H1 (cell line): ENCODE results near the gene ERCC6. TPM values are rescaled to one million over a fixed set of nuclear protein-coding genes. Genes with fewer than 3 reads are reported as not detected.

Experiments used
- CTCF ChIA-PET: fragments of 300-600 bp; sonication (Branson Sonifier 250); formaldehyde crosslinking; loops from one replicate; lab custom pipeline; 2021; ENCODE audit not compliant: partially characterized antibody; lab: Charles Lee
- POLR2A ChIA-PET: fragments of 300-600 bp; sonication (Branson Sonifier 250); formaldehyde crosslinking; loops from one replicate; lab custom pipeline; 2021; ENCODE audit warnings: inconsistent platforms; ENCODE audit not compliant: partially characterized antibody; lab: Charles Lee
- DNase-seq, 2 experiments: peaks; one replicate each; pipeline versions ENCODE4 v3.0.0 to v3.0.0-alpha.2; 2010 to 2022; ENCODE audit warnings: low spot score in 2 of 2, low read depth in 1 of 2, mixed read lengths in 1 of 2
- FAIRE-seq: peaks from 2 replicates; lab custom pipeline; 2011; peaks lifted over from hg19 to GRCh38; lab: Jason Lieb, UNC
- H2AFZ ChIP-seq: 2 replicates; pipeline ENCODE4 v1.8.1; 2012; ENCODE audit warnings: low read length, inconsistent platforms
- H2AK5ac ChIP-seq: 2 replicates; pipeline ENCODE4 v1.6.1; 2013; ENCODE audit warnings: low read depth, low read length
- H2BK120ac ChIP-seq: replicated peaks from 2 replicates; pipeline ENCODE3; 2013; ENCODE audit warnings: low read depth, low read length, inconsistent platforms
- H2BK12ac ChIP-seq: 2 replicates; pipeline ENCODE4 v1.6.1; 2013; ENCODE audit warnings: low read depth, low read length
- H2BK15ac ChIP-seq: 2 replicates; pipeline ENCODE4 v1.6.1; 2013; ENCODE audit warnings: low read length
- H2BK20ac ChIP-seq: 2 replicates; pipeline ENCODE4 v1.6.1; 2013; ENCODE audit warnings: low read length
- H2BK5ac ChIP-seq: 2 replicates; pipeline ENCODE4 v1.6.1; 2013; ENCODE audit warnings: low read depth, low read length
- H3K14ac ChIP-seq: 2 replicates; pipeline ENCODE4 v1.6.1; 2013; ENCODE audit warnings: inconsistent platforms; ENCODE audit not compliant: insufficient read length
- H3K18ac ChIP-seq: 2 replicates; pipeline ENCODE4 v1.6.1; 2013; ENCODE audit warnings: low read length; ENCODE audit errors: extremely low read depth
- H3K23ac ChIP-seq: 2 replicates; pipeline ENCODE4 v1.6.1; 2013; ENCODE audit warnings: inconsistent platforms; ENCODE audit not compliant: insufficient read length
- H3K23me2 ChIP-seq: 2 replicates; pipeline ENCODE4 v1.6.1; 2013; ENCODE audit warnings: low read depth, low read length
- H3K27ac ChIP-seq: 2 replicates; pipeline ENCODE4 v1.6.1; 2011; ENCODE audit warnings: low read depth, low read length, inconsistent platforms
- H3K27me3 ChIP-seq, 4 experiments: replicated peaks in 1 of 4; 1 replicate in 1 of 4; 2 replicates in 3 of 4; pipeline versions ENCODE4 v1.6.1 to v1.8.1; 2011 to 2013; ENCODE audit warnings: low read length in 3 of 4, mild to moderate bottlenecking in 3 of 4, inconsistent platforms in 2 of 4, mixed read lengths in 2 of 4, moderate library complexity in 1 of 4; ENCODE audit not compliant: control insufficient read depth in 3 of 4, insufficient read depth in 3 of 4; ENCODE audit errors: extremely low read depth in 1 of 4
- H3K36me3 ChIP-seq, 4 experiments: 2 replicates each; pipeline versions ENCODE4 v1.6.1 to v1.8.1; 2011 to 2013; ENCODE audit warnings: mild to moderate bottlenecking in 4 of 4, low read length in 3 of 4, moderate library complexity in 2 of 4, control low read depth in 1 of 4, inconsistent platforms in 1 of 4; ENCODE audit not compliant: insufficient read depth in 4 of 4, control insufficient read depth in 2 of 4
- H3K4ac ChIP-seq: replicated peaks from 2 replicates; pipeline ENCODE3; 2013; ENCODE audit warnings: low read length, low read depth, mixed read lengths, inconsistent platforms; ENCODE audit not compliant: insufficient read length
- H3K4me1 ChIP-seq, 4 experiments: replicated peaks in 1 of 4; 1 replicate in 1 of 4; 2 replicates in 3 of 4; pipeline versions ENCODE4 v1.6.1 to v1.8.1; 2011 to 2013; ENCODE audit warnings: low read length in 3 of 4, inconsistent platforms in 2 of 4, mixed read lengths in 1 of 4; ENCODE audit not compliant: insufficient read depth in 4 of 4, control insufficient read depth in 3 of 4
- H3K4me2 ChIP-seq, 2 experiments: 2 replicates each; pipeline versions ENCODE4 v1.6.1 to v1.8.1; 2011 to 2013; ENCODE audit warnings: low read depth in 2 of 2, low read length in 2 of 2, control low read depth in 1 of 2, inconsistent platforms in 1 of 2, mild to moderate bottlenecking in 1 of 2; ENCODE audit not compliant: insufficient read depth in 1 of 2
- H3K4me3 ChIP-seq, 4 experiments: fragments of 200-600, 300-600 bp in 1 of 4; sonication (generic), shearing (Covaris generic), sonication (Bioruptor Twin) in 1 of 4; 2 replicates each; pipeline versions ENCODE4 v1.5.1 to v1.8.1; 2011 to 2016; ENCODE audit warnings: low read length in 4 of 4, low read depth in 3 of 4, control low read depth in 2 of 4, inconsistent platforms in 2 of 4, mild to moderate bottlenecking in 2 of 4, mixed read lengths in 1 of 4, moderate library complexity in 1 of 4; ENCODE audit not compliant: insufficient read depth in 2 of 4; ENCODE audit errors: extremely low read depth in 1 of 4
- H3K56ac ChIP-seq: replicated peaks from 2 replicates; pipeline ENCODE3; 2013; ENCODE audit warnings: low read depth, mild to moderate bottlenecking, mixed read lengths, low read length, inconsistent platforms; ENCODE audit not compliant: insufficient read length
- H3K79me1 ChIP-seq: 2 replicates; pipeline ENCODE4 v1.6.1; 2013; ENCODE audit warnings: low read depth, low read length, control low read depth
- H3K79me2 ChIP-seq, 2 experiments: 2 replicates each; pipeline versions ENCODE4 v1.6.1 to v1.8.1; 2012 to 2013; ENCODE audit warnings: low read length in 2 of 2, mild to moderate bottlenecking in 2 of 2, inconsistent platforms in 1 of 2; ENCODE audit not compliant: insufficient read depth in 2 of 2, control insufficient read depth in 1 of 2
- H3K9ac ChIP-seq, 4 experiments: replicated peaks in 1 of 4; 1 replicate in 1 of 4; 2 replicates in 3 of 4; pipeline versions ENCODE4 v1.6.1 to v1.8.1; 2011 to 2013; ENCODE audit warnings: low read depth in 3 of 4, low read length in 3 of 4, control low read depth in 2 of 4, mild to moderate bottlenecking in 2 of 4, moderate library complexity in 2 of 4, inconsistent platforms in 1 of 4; ENCODE audit errors: extremely low read depth in 1 of 4
- H3K9me3 ChIP-seq, 2 experiments: 2 replicates each; pipeline versions ENCODE4 v1.6.1 to v1.8.1; 2012 to 2013; ENCODE audit warnings: mild to moderate bottlenecking in 2 of 2, moderate library complexity in 2 of 2, control low read depth in 1 of 2, inconsistent platforms in 1 of 2, low read depth in 1 of 2, low read length in 1 of 2, mixed read lengths in 1 of 2; ENCODE audit not compliant: insufficient read depth in 2 of 2
- H4K20me1 ChIP-seq, 2 experiments: replicated peaks in 1 of 2; 2 replicates each; pipeline versions ENCODE3 to v1.8.1; 2011 to 2013; ENCODE audit warnings: inconsistent platforms in 2 of 2, low read length in 2 of 2, mild to moderate bottlenecking in 1 of 2; ENCODE audit not compliant: insufficient read depth in 2 of 2, control insufficient read depth in 1 of 2
- H4K5ac ChIP-seq: 2 replicates; pipeline ENCODE4 v1.6.1; 2013; ENCODE audit warnings: low read length, low read depth, mixed read lengths, inconsistent platforms; ENCODE audit not compliant: insufficient read length
- H4K8ac ChIP-seq: 2 replicates; pipeline ENCODE4 v1.8.0; 2013; ENCODE audit warnings: mild to moderate bottlenecking, moderate library complexity, low read length, inconsistent platforms; ENCODE audit not compliant: insufficient read depth; ENCODE audit errors: extremely low read depth
- H4K91ac ChIP-seq: replicated peaks from 2 replicates; pipeline ENCODE3; 2013; ENCODE audit warnings: low read length, mixed read lengths, inconsistent platforms; ENCODE audit not compliant: insufficient read length
- CREB1 ChIP-seq: IDR thresholded peaks from 2 replicates; pipeline ENCODE4 v1.6.1; 2012; ENCODE audit warnings: inconsistent platforms
- GTF2F1 ChIP-seq: IDR thresholded peaks from 2 replicates; pipeline ENCODE4 v1.6.1; 2012; ENCODE audit warnings: low read depth, low read length, improper control_type of control experiment, borderline replicate concordance
- HDAC2 ChIP-seq, 2 experiments: fragments of 300-600 bp in 1 of 2; sonication (generic) in 1 of 2; IDR thresholded peaks; 2 replicates each; pipeline ENCODE4 v1.6.1; 2011 to 2012; ENCODE audit warnings: low read depth in 2 of 2, low read length in 2 of 2, mild to moderate bottlenecking in 2 of 2, moderate library complexity in 2 of 2, borderline replicate concordance in 1 of 2, inconsistent platforms in 1 of 2
- HDAC6 ChIP-seq: IDR thresholded peaks from one replicate; pipeline ENCODE4 v1.7.1; 2012; ENCODE audit warnings: low read depth, mild to moderate bottlenecking, inconsistent platforms, low read length, moderate library complexity
- NANOG ChIP-seq: IDR thresholded peaks from 2 replicates; pipeline ENCODE4 v1.6.1; 2011; ENCODE audit warnings: low read length, low read depth, mild to moderate bottlenecking, inconsistent platforms; ENCODE audit not compliant: insufficient read depth, poor library complexity, severe bottlenecking
- RBBP5 ChIP-seq: IDR thresholded peaks from 2 replicates; pipeline ENCODE4 v1.7.1; 2012; ENCODE audit warnings: low read depth, mild to moderate bottlenecking, inconsistent platforms, low read length, moderate library complexity, borderline replicate concordance
- RNF2 ChIP-seq: fragments of 200-900, 300-1000 bp; sonication (generic); IDR thresholded peaks from 2 replicates; pipeline ENCODE4 v1.7.1; 2016; ENCODE audit warnings: borderline replicate concordance, low read depth, mild to moderate bottlenecking, antibody characterized with exemption, low read length; ENCODE audit not compliant: poor library complexity, severe bottlenecking; ENCODE audit errors: missing control alignments
- RXRA ChIP-seq: IDR thresholded peaks from 2 replicates; pipeline ENCODE4 v1.6.1; 2011; ENCODE audit warnings: low read depth, mild to moderate bottlenecking, low read length, moderate library complexity; ENCODE audit not compliant: insufficient read depth
- SIX5 ChIP-seq: IDR thresholded peaks from 2 replicates; pipeline ENCODE4 v1.6.1; 2011; ENCODE audit warnings: mild to moderate bottlenecking, low read depth, low read length
- SRF ChIP-seq: IDR thresholded peaks from 2 replicates; pipeline ENCODE4 v1.6.1; 2011; ENCODE audit warnings: mild to moderate bottlenecking, low read depth, low read length, moderate library complexity
- TCF12 ChIP-seq: IDR thresholded peaks from 2 replicates; pipeline ENCODE4 v1.6.1; 2011; ENCODE audit warnings: low read depth, mild to moderate bottlenecking, low read length
- polyA plus RNA-seq, 7 experiments: library from polyadenylated mRNA; depleted of rRNA in 3 of 7; stranded (reverse) in 5 of 7; unstranded in 2 of 7; fragments of >200 nt in 5 of 7; fragments of 200-250 nt in 2 of 7; gene quantifications; 1 replicate in 5 of 7; 2 replicates in 1 of 7; 4 replicates in 1 of 7; pipeline versions ENCODE4 v1.2.1 to v1.2.3, GENCODE V29; 2011 to 2013; ENCODE audit warnings: missing spikeins in 2 of 7, mixed read lengths in 2 of 7
- total RNA-seq: library from RNA; stranded (reverse); fragmentation: NEBNext Ultra II Directional; extraction: Animal tissue kit (Norgen Biotek cat#: 25700); gene quantifications from 2 replicates; pipeline ENCODE4 v1.2.1, GENCODE V29; 2021
- TF ChIP-seq, protein P1 (sequence below), 3 experiments: IDR thresholded peaks; 1 replicate in 2 of 3; 2 replicates in 1 of 3; pipeline versions ENCODE4 v1.5.1 to v1.6.1; 2011; ENCODE audit warnings: low read length in 3 of 3, mild to moderate bottlenecking in 3 of 3, inconsistent platforms in 2 of 3, low read depth in 1 of 3, moderate library complexity in 1 of 3; ENCODE audit not compliant: insufficient read depth in 1 of 3; ENCODE audit errors: control extremely low read depth in 1 of 3

ERCC6 gene
- total and polyA plus RNA-seq, 2 of the 8 experiments (the other 6 are each of a cell fraction or from before 2014, with no cell fraction given): 4.1 to 11.9 TPM

DNA sequence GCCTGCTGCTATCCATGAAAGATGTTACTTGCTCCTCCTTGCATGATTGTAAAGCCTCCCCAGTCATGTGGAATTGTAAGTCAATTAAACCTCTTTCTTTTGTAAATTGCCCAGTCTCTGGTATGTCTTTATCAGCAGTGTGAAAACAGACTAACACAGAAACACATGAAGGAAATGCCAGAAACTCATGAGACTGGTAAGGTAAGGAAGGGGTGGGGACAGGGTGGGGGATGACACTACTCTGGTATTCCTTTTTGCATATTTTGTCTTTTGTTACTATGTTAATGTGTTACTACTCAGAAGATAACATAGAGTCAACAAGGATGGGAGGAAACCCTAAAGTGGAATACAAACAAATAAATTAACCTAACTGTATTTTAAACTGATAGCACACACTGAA is 73.2 kb downstream of the ERCC6 start:
- no peaks in the 10 kb centered on the region for H3K79me2 ChIP-seq
- POLR2A ChIA-PET: no interaction called here
- FAIRE-seq (no peak), DNase-seq (no peak)
- H2BK20ac ChIP-seq: no peak overlapping the region
- no peak overlapping the region for H2AK5ac ChIP-seq
- H3K9me3 ChIP-seq: peaks cover 11 to 17% of the 10 kb centered on the region in 2 experiments; a peak in 1 of 4 replicates
- no peak overlapping the region for H2BK5ac ChIP-seq
- no peak overlapping the region for H3K4me3 ChIP-seq
- no peak overlapping the region for H3K9ac ChIP-seq
- no peak overlapping the region for H3K56ac ChIP-seq
- H3K4me1 ChIP-seq: no peaks in the 10 kb centered on the region
- no peak overlapping the region for H3K4me2 ChIP-seq
- no peaks in the 10 kb centered on the region for H3K27me3 ChIP-seq
- H3K36me3 ChIP-seq: peaks cover 0 to 12% (median 1%) of the 10 kb centered on the region in 4 experiments; a peak in 3 of 8 replicates
- H4K91ac ChIP-seq: no peak overlapping the region
- H3K14ac ChIP-seq: no peak overlapping the region
- no peak overlapping the region for H3K23ac ChIP-seq
- peaks cover 0 to 1% of the 10 kb centered on the region in 2 experiments for H4K20me1 ChIP-seq
- H3K23me2 ChIP-seq: no peaks in the 10 kb centered on the region
- CTCF ChIA-PET: no interaction called here
- no peak overlapping the region for H3K18ac ChIP-seq
- no peak overlapping the region for H4K8ac ChIP-seq
- H3K4ac ChIP-seq: no peak overlapping the region
- H3K79me1 ChIP-seq: no peaks in the 10 kb centered on the region
- no peak overlapping the region for H2AFZ ChIP-seq
- H2BK120ac ChIP-seq: no peak overlapping the region
- no peak overlapping the region for H2BK12ac ChIP-seq
- H2BK15ac ChIP-seq: no peak overlapping the region
- H3K27ac ChIP-seq: no peak overlapping the region
- H4K5ac ChIP-seq: no peak overlapping the region
- TF ChIP-seq SRF (no peak), NANOG (no peak), SIX5 (no peak), HDAC6 (no peak), RBBP5 (no peak), HDAC2 (IDR thresholded peaks at IDR 0.05; ENCODE audit: borderline replicate concordance in 1 of 2, low read depth in 2 of 2, low read length in 2 of 2) (no peak), RNF2 (no peak), GTF2F1 (no peak), TCF12 (no peak), RXRA (no peak), CREB1 (no peak)
- TF ChIP-seq, protein P1, sequence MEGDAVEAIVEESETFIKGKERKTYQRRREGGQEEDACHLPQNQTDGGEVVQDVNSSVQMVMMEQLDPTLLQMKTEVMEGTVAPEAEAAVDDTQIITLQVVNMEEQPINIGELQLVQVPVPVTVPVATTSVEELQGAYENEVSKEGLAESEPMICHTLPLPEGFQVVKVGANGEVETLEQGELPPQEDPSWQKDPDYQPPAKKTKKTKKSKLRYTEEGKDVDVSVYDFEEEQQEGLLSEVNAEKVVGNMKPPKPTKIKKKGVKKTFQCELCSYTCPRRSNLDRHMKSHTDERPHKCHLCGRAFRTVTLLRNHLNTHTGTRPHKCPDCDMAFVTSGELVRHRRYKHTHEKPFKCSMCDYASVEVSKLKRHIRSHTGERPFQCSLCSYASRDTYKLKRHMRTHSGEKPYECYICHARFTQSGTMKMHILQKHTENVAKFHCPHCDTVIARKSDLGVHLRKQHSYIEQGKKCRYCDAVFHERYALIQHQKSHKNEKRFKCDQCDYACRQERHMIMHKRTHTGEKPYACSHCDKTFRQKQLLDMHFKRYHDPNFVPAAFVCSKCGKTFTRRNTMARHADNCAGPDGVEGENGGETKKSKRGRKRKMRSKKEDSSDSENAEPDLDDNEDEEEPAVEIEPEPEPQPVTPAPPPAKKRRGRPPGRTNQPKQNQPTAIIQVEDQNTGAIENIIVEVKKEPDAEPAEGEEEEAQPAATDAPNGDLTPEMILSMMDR (IDR thresholded peaks at IDR 0.05; ENCODE audit: control extremely low read depth in 1 of 3, insufficient read depth in 1 of 3, low read depth in 1 of 3, low read length in 3 of 3): no peak
